BJ (cell line): Measurements from ENCODE around the gene OXCT1. TPM values are rescaled to one million over a fixed set of nuclear protein-coding genes. Genes with fewer than 3 reads are reported as not detected.
A peak's percentile ranks its signal among the peaks of the same experiment; 100 is the strongest.

Source experiments
- CTCF ChIA-PET: fragments of 350-600 bp; formaldehyde crosslinking; extraction: SDS; loops from one replicate; lab custom pipeline; 2021; ENCODE audit warnings: antibody characterized with exemption, inconsistent platforms; lab: Yijun Ruan, JAX
- POLR2A ChIA-PET: fragments of 300-600 bp; sonication (Branson Sonifier 250); formaldehyde crosslinking; extraction: SDS; loops from one replicate; lab custom pipeline; 2021; ENCODE audit warnings: antibody characterized with exemption; lab: Charles Lee
- DNase-seq: peaks from one replicate; pipeline ENCODE4 v3.0.0-alpha.2; 2011; ENCODE audit warnings: low read depth
- H3K27me3 ChIP-seq: 2 replicates; pipeline ENCODE4 v1.6.0; 2011; ENCODE audit warnings: low read length; ENCODE audit not compliant: control insufficient read depth, insufficient read depth
- H3K36me3 ChIP-seq: 2 replicates; pipeline ENCODE4 v1.5.1; 2011; ENCODE audit warnings: low read length; ENCODE audit not compliant: control insufficient read depth, insufficient read depth
- H3K4me3 ChIP-seq: 2 replicates; pipeline ENCODE4 v1.5.1; 2011; ENCODE audit warnings: low read depth, mild to moderate bottlenecking, control low read depth, low read length
- CTCF ChIP-seq: IDR thresholded peaks from 2 replicates; pipeline ENCODE4 v1.5.1; 2011; ENCODE audit warnings: low read depth, mild to moderate bottlenecking, control low read depth, inconsistent platforms, low read length, moderate library complexity; ENCODE audit not compliant: insufficient read depth
- polyA plus RNA-seq: library from polyadenylated mRNA; depleted of rRNA; stranded (reverse); fragments of >200 nt; gene quantifications from 2 replicates; pipeline ENCODE4 v1.2.3, GENCODE V29; 2011

Gene OXCT1
- polyA plus RNA-seq, 1 experiment, result 12.0 TPM

- H3K27me3 ChIP-seq, result peaks cover 2% of the 10 kb centered on the region
- H3K36me3 ChIP-seq, result no peaks in the 10 kb centered on the region
- ChIA-PET POLR2A (no interaction called here), CTCF (interaction anchor here (1.3 to 1.5 kb wide), 2 partner anchors 11 to 18 kb away, joined by 3 to 4 read pairs; no protein-coding TSS in a partner anchor)
- no peak overlapping the region for H3K4me3 ChIP-seq
- DNase-seq, result no peak
- TF ChIP-seq CTCF, result no peak
Measured at GRCh38 chr5:41874512-41875060, 4.4 kb upstream of the OXCT1 start.

- DNase-seq, result no peak
- no peak for TF ChIP-seq CTCF
- Histone ChIP-seq H3K27me3 (peaks cover 2% of the 10 kb centered on the region; the same call in 1 of the 2 replicates), H3K4me3 (no peak overlapping the region), H3K36me3 (no peaks in the 10 kb centered on the region)
- ChIA-PET CTCF (no interaction called here), POLR2A (no interaction called here)
Measured at GRCh38 chr5:41871852-41872251, 1.6 kb upstream of the OXCT1 start.

- ChIA-PET CTCF (interaction anchor here (1.0 kb wide), 2 partner anchors 33 to 187 kb away, joined by 3 read pairs; no protein-coding TSS in a partner anchor), POLR2A (no interaction called here)
- Histone ChIP-seq H3K27me3 (no peaks in the 10 kb centered on the region), H3K4me3 (peak overlapping the region; percentile 50), H3K36me3 (no peaks in the 10 kb centered on the region)
- no peak for TF ChIP-seq CTCF
- no peak for DNase-seq
Measured at GRCh38 chr5:41870627-41871048, 413 bp upstream of the OXCT1 start.

GRCh38 chr5:41869151-41869723 lies 988 bp downstream of the OXCT1 start:
- ChIA-PET POLR2A (no interaction called here), CTCF (interaction anchor here (1.4 kb wide), 1 partner anchor 13 kb away, joined by 5 read pairs; no protein-coding TSS in a partner anchor)
- no peaks in the 10 kb centered on the region for H3K27me3 ChIP-seq
- no peaks in the 10 kb centered on the region for H3K36me3 ChIP-seq
- no peak for TF ChIP-seq CTCF
- DNase-seq, result no peak
- peak overlapping the region; percentile 50 for H3K4me3 ChIP-seq

GRCh38 chr5:41863871-41864486 lies 6.2 kb downstream of the OXCT1 start:
- ChIA-PET CTCF (interaction anchor here (0.5 to 1.6 kb wide), 2 partner anchors 8 to 1436 kb away, joined by 3 to 9 read pairs; no protein-coding TSS in a partner anchor), POLR2A (no interaction called here)
- Histone ChIP-seq H3K27me3 (no peaks in the 10 kb centered on the region), H3K4me3 (no peak overlapping the region), H3K36me3 (no peaks in the 10 kb centered on the region)
- TF ChIP-seq CTCF, result no peak
- DNase-seq, result no peak
